HepG2 (cell line): ENCODE data around the gene ZNF853. TPM values are rescaled to one million over a fixed set of nuclear protein-coding genes. Genes with fewer than 3 reads are reported as not detected.
A peak's percentile ranks its signal among the peaks of the same experiment; 100 is the strongest.

Experiments
- AHR ChIP-seq: IDR thresholded peaks from 2 replicates; pipeline ENCODE4 v1.6.1; 2018; ENCODE audit warnings: missing genetic modification reagents, missing compliant biosample characterization
- ARNTL ChIP-seq: sonication (generic); formaldehyde crosslinking; IDR thresholded peaks from 2 replicates; pipeline ENCODE4 v1.4.0; 2020; ENCODE audit warnings: mild to moderate bottlenecking, missing genetic modification reagents
- CENPX ChIP-seq: sonication (generic); formaldehyde crosslinking; IDR thresholded peaks from 2 replicates; pipeline ENCODE4 v1.9.0; 2021; ENCODE audit warnings: mild to moderate bottlenecking, missing genetic modification reagents, moderate library complexity
- CHD2 ChIP-seq: IDR thresholded peaks from 2 replicates; pipeline ENCODE4 v1.6.1; 2011; ENCODE audit warnings: low read depth, low read length, improper control_type of control experiment
- GFI1 ChIP-seq: sonication (generic); formaldehyde crosslinking; IDR thresholded peaks from 2 replicates; pipeline ENCODE4 v1.5.0; 2020; ENCODE audit warnings: missing genetic modification reagents, mild to moderate bottlenecking, borderline replicate concordance
- HIVEP1 ChIP-seq: sonication (generic); formaldehyde crosslinking; IDR thresholded peaks from 2 replicates; pipeline ENCODE4 v1.4.0; 2020; ENCODE audit warnings: mild to moderate bottlenecking, missing genetic modification reagents
- MYNN ChIP-seq: sonication (generic); formaldehyde crosslinking; IDR thresholded peaks from 2 replicates; pipeline ENCODE4 v1.4.0; 2020; ENCODE audit warnings: mild to moderate bottlenecking, low read depth, missing genetic modification reagents
- MZF1 ChIP-seq: sonication (generic); formaldehyde crosslinking; IDR thresholded peaks from 2 replicates; pipeline ENCODE4 v1.8.1; 2023; ENCODE audit warnings: mild to moderate bottlenecking, missing genetic modification reagents, borderline replicate concordance
- RARA ChIP-seq: IDR thresholded peaks from 2 replicates; pipeline ENCODE4 v1.6.1; 2016; ENCODE audit warnings: missing genetic modification reagents, missing compliant biosample characterization
- RBM39 ChIP-seq: fragments of 200-400 bp; formaldehyde crosslinking; IDR thresholded peaks from one replicate; pipeline ENCODE4 v1.6.1; 2018; ENCODE audit warnings: antibody characterized with exemption, mild to moderate bottlenecking, low read depth, low read length; ENCODE audit not compliant: poor library complexity, severe bottlenecking
- RCOR2 ChIP-seq: IDR thresholded peaks from 2 replicates; pipeline ENCODE4 v1.6.1; 2016; ENCODE audit warnings: missing biosample characterization, missing genetic modification reagents
- REPIN1 ChIP-seq: sonication (generic); formaldehyde crosslinking; IDR thresholded peaks from 2 replicates; pipeline ENCODE4 v1.8.0; 2022; ENCODE audit warnings: missing genetic modification reagents, low read depth, mild to moderate bottlenecking, borderline replicate concordance
- REXO4 ChIP-seq: sonication (generic); formaldehyde crosslinking; IDR thresholded peaks from 2 replicates; pipeline ENCODE4 v1.8.0; 2022; ENCODE audit warnings: missing genetic modification reagents, mild to moderate bottlenecking, borderline replicate concordance
- RFX3 ChIP-seq: IDR thresholded peaks from 2 replicates; pipeline ENCODE4 v1.6.1; 2016; ENCODE audit warnings: missing biosample characterization, missing genetic modification reagents
- SAFB2 ChIP-seq: sonication (generic); formaldehyde crosslinking; IDR thresholded peaks from 2 replicates; pipeline ENCODE4 v1.5.1; 2020; ENCODE audit warnings: missing genetic modification reagents, low read depth, mild to moderate bottlenecking, borderline replicate concordance
- SALL2 ChIP-seq: sonication (generic); formaldehyde crosslinking; IDR thresholded peaks from 2 replicates; pipeline ENCODE4 v1.8.1; 2023; ENCODE audit warnings: mild to moderate bottlenecking, missing genetic modification reagents, inconsistent platforms
- SMC3 ChIP-seq: IDR thresholded peaks from 2 replicates; pipeline ENCODE4 v1.6.1; 2011; ENCODE audit warnings: low read length, improper control_type of control experiment
- SNAI1 ChIP-seq: sonication (generic); formaldehyde crosslinking; IDR thresholded peaks from 2 replicates; pipeline ENCODE4 v1.5.0; 2020; ENCODE audit warnings: mild to moderate bottlenecking, missing genetic modification reagents, borderline replicate concordance
- TOE1 ChIP-seq: sonication (generic); formaldehyde crosslinking; IDR thresholded peaks from 2 replicates; pipeline ENCODE4 v1.4.0; 2020; ENCODE audit warnings: mild to moderate bottlenecking, missing genetic modification reagents
- TOPORS ChIP-seq: sonication (generic); formaldehyde crosslinking; IDR thresholded peaks from 2 replicates; pipeline ENCODE4 v1.8.0; 2023; ENCODE audit warnings: mild to moderate bottlenecking, missing genetic modification reagents
- TP53 ChIP-seq: sonication (generic); formaldehyde crosslinking; conservative IDR thresholded peaks from 2 replicates; pipeline ENCODE4 v1.4.0; 2020; ENCODE audit warnings: missing genetic modification reagents
- ZFP90 ChIP-seq: sonication (generic); formaldehyde crosslinking; IDR thresholded peaks from 2 replicates; pipeline ENCODE4 v1.8.0; 2022; ENCODE audit warnings: missing genetic modification reagents, mild to moderate bottlenecking, inconsistent platforms, borderline replicate concordance
- ZFYVE20 ChIP-seq: sonication (generic); formaldehyde crosslinking; IDR thresholded peaks from 2 replicates; pipeline ENCODE4 v1.8.0; 2023; ENCODE audit warnings: low read depth, mild to moderate bottlenecking, moderate library complexity, missing genetic modification reagents, borderline replicate concordance
- ZNF282 ChIP-seq: fragments of 450-650 bp; IDR thresholded peaks from 2 replicates; pipeline ENCODE4 v1.6.1; 2018; ENCODE audit not compliant: partially characterized antibody
- ZNF33B ChIP-seq: sonication (generic); formaldehyde crosslinking; IDR thresholded peaks from 2 replicates; pipeline ENCODE4 v1.5.1; 2020; ENCODE audit warnings: mild to moderate bottlenecking, missing genetic modification reagents
- ZNF441 ChIP-seq: sonication (generic); formaldehyde crosslinking; IDR thresholded peaks from 2 replicates; pipeline ENCODE4 v1.7.0; 2021; ENCODE audit warnings: missing genetic modification reagents, borderline replicate concordance
- ZNF773 ChIP-seq: sonication (generic); formaldehyde crosslinking; IDR thresholded peaks from 2 replicates; pipeline ENCODE4 v1.4.0; 2020; ENCODE audit warnings: missing genetic modification reagents, borderline replicate concordance
- polyA plus RNA-seq, 8 experiments: library from polyadenylated mRNA; depleted of rRNA in 3 of 8; stranded (reverse) in 7 of 8; unstranded in 1 of 8; fragments of >200 nt; fragmentation: Illumina TruSeq in 4 of 8; extraction: Trizol in 4 of 8; gene quantifications; 2 replicates each; pipeline versions ENCODE4 v1.2.1 to v1.2.3, GENCODE V29; 2011 to 2016; ENCODE audit warnings: low read depth in 4 of 8, missing spikeins in 1 of 8, mixed read lengths in 1 of 8; ENCODE audit not compliant: insufficient read depth in 1 of 8
- total RNA-seq, 5 experiments: library from RNA; depleted of rRNA; stranded (reverse); fragments of >200 nt; fragmentation: Illumina TruSeq; extraction: Trizol; gene quantifications; 2 replicates each; pipeline ENCODE4 v1.2.3, GENCODE V29; 2016; ENCODE audit warnings: low read depth in 1 of 5
- TF ChIP-seq, protein P1 (sequence below): sonication (generic); formaldehyde crosslinking; IDR thresholded peaks from 2 replicates; pipeline ENCODE4 v1.8.0; 2022; ENCODE audit warnings: mild to moderate bottlenecking, missing genetic modification reagents, moderate library complexity
- TF ChIP-seq, protein P2 (sequence below): sonication (generic); formaldehyde crosslinking; IDR thresholded peaks from 2 replicates; pipeline ENCODE4 v1.4.0; 2020; ENCODE audit warnings: mild to moderate bottlenecking, low read depth, missing genetic modification reagents
- TF ChIP-seq, protein P3 (sequence below): sonication (generic); formaldehyde crosslinking; IDR thresholded peaks from 2 replicates; pipeline ENCODE4 v1.5.0; 2020; ENCODE audit warnings: missing genetic modification reagents, mild to moderate bottlenecking, borderline replicate concordance

The ZNF853 gene
- total and polyA plus RNA-seq, 2 of the 13 experiments (the other 11 are each of a cell fraction or from before 2014, with no cell fraction given) = 2.1 to 6.2 TPM

DNA sequence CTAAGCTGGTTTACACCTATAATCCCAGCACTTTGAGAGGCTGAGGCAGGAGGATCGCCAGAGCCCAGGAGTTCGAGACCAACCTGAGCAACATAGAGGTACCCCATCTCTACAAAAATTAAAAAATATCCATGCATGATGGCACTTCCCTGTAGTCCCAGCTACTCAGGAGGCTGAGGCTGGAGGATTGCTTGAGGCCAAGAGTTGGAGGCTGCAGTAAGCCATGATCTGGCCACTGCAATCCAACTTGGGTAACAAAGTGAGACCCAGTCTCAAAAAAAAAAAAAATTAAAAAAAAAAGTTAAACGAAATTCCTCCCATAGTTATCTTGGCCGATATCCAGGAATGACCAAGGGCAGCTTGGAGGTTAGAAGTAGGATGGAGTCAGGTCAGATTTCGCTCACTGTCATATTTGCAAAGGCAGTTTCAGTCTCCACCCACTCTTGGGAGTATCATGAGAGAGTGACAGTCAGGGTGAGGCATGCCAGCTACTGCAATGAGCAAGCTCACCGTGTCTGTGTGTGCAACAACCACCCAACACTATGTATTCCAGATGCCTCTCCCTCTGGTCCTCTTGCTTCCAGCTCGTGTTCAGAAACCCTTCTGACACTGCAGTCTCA, 44.1 kb upstream of the ZNF853 start (continued):
- TF ChIP-seq RFX3 = no peak
- TF ChIP-seq RCOR2 (CRISPR knock-in tag) = no peak
- no peak for TF ChIP-seq MZF1 (CRISPR knock-in tag)
- TF ChIP-seq TOE1 = no peak
- no peak for TF ChIP-seq SALL2 (CRISPR knock-in tag)
- no peak for TF ChIP-seq SMC3
- TF ChIP-seq RBM39 = no peak
- no peak for TF ChIP-seq ZNF282
- TF ChIP-seq ARNTL (CRISPR knock-in tag) = no peak
- TF ChIP-seq, protein P1, sequence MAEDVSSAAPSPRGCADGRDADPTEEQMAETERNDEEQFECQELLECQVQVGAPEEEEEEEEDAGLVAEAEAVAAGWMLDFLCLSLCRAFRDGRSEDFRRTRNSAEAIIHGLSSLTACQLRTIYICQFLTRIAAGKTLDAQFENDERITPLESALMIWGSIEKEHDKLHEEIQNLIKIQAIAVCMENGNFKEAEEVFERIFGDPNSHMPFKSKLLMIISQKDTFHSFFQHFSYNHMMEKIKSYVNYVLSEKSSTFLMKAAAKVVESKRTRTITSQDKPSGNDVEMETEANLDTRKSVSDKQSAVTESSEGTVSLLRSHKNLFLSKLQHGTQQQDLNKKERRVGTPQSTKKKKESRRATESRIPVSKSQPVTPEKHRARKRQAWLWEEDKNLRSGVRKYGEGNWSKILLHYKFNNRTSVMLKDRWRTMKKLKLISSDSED (CRISPR knock-in tag) = no peak
- TF ChIP-seq, protein P2, sequence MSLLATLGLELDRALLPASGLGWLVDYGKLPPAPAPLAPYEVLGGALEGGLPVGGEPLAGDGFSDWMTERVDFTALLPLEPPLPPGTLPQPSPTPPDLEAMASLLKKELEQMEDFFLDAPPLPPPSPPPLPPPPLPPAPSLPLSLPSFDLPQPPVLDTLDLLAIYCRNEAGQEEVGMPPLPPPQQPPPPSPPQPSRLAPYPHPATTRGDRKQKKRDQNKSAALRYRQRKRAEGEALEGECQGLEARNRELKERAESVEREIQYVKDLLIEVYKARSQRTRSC (CRISPR knock-in tag) = no peak
- 0 out of 2 replicates have a peak, but pooled peaks have one; percentile 39 for TF ChIP-seq REPIN1 (CRISPR knock-in tag)
- no peak for TF ChIP-seq AHR (CRISPR knock-in tag)
- TF ChIP-seq REXO4 = no peak
- no peak for TF ChIP-seq ZNF773
- TF ChIP-seq ZFP90 (CRISPR knock-in tag) = no peak
- no peak for TF ChIP-seq TOPORS (CRISPR knock-in tag)
- TF ChIP-seq CHD2 = no peak
- TF ChIP-seq SNAI1 (CRISPR knock-in tag) = no peak
- TF ChIP-seq, protein P3, sequence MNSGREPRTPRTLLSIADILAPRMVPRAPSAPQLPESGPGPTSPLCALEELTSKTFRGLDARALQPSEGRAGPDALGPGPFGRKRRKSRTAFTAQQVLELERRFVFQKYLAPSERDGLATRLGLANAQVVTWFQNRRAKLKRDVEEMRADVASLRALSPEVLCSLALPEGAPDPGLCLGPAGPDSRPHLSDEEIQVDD (CRISPR knock-in tag) = no peak
- TF ChIP-seq ZFYVE20 (CRISPR knock-in tag) = no peak
- no peak for TF ChIP-seq TP53 (CRISPR knock-in tag)
- TF ChIP-seq ZNF33B = no peak
- no peak for TF ChIP-seq HIVEP1 (CRISPR knock-in tag)
- TF ChIP-seq GFI1 = no peak
- no peak for TF ChIP-seq SAFB2 (CRISPR knock-in tag)
- no peak for TF ChIP-seq MYNN
- 0 out of 2 replicates have a peak, but pooled peaks have one; percentile 15 for TF ChIP-seq RARA
- no peak for TF ChIP-seq CENPX (CRISPR knock-in tag)
- TF ChIP-seq ZNF441 (CRISPR knock-in tag) = no peak
